Pancreas (tissue), 10 donors: ENCODE results near the gene EPHX1. TPM values are rescaled to one million over a fixed set of nuclear protein-coding genes. Genes with fewer than 3 reads are reported as not detected.
"Not testable (repeated sequence)": the region's sequence is repeated elsewhere in the genome, so short reads cannot be mapped to it uniquely, and the experiment has no call there.

Experiments used
- ATAC-seq, 4 donors: fragments of 200-7000 bp; cut with Tn5 transposase; one replicate each; pipeline versions ENCODE4 v1.8.0 to v1.9.1; 2020; ENCODE audit warnings: mild to moderate bottlenecking in 4 of 4, moderate library complexity in 4 of 4
- DNase-seq, 6 donors: peaks; one replicate each; pipeline ENCODE4 v3.0.0-alpha.2; 2020
- FAIRE-seq: peaks from 2 replicates; lab custom pipeline; 2012; peaks lifted over from hg19 to GRCh38; lab: Jason Lieb, UNC
- H3K27ac ChIP-seq, 4 donors: fragments of 200-600 bp; sonication (generic); 1 replicate in 3 of 4; 2 replicates in 1 of 4; pipeline versions ENCODE4 v1.5.0 to v1.8.0; 2020
- H3K27me3 ChIP-seq, 4 donors: fragments of 200-600 bp; one replicate each; pipeline ENCODE4 v1.8.0; 2021
- H3K36me3 ChIP-seq, 3 donors: fragments of 200-600 bp; sonication (generic) in 1 of 3; one replicate each; pipeline versions ENCODE4 v1.5.0 to v1.8.0; 2020 to 2021
- H3K4me1 ChIP-seq, 3 donors: fragments of 200-600 bp; one replicate each; pipeline ENCODE4 v1.8.0; 2021
- H3K4me3 ChIP-seq, 4 donors: fragments of 200-600 bp; sonication (generic) in 2 of 4; one replicate each; pipeline versions ENCODE4 v1.5.0 to v1.8.0; 2020 to 2021
- H3K9me3 ChIP-seq, 4 donors: fragments of 200-600 bp; one replicate each; pipeline ENCODE4 v1.8.0; 2021
- CTCF ChIP-seq, 4 donors: fragments of 200-600 bp; sonication (generic) in 3 of 4; IDR thresholded peaks; one replicate each; pipeline versions ENCODE4 v1.5.0 to v1.8.0; 2021; ENCODE audit warnings: antibody characterized with exemption in 4 of 4
- whole genome bisulfite sequencing, 2 donors: extraction: QIAGEN DNeasy Blood & Tissue Kit; methylation state at CpG; one replicate each; pipeline ENCODE4 v1.1.7; 2013; 5-methylcytosine and 5-hydroxymethylcytosine counted together
- intact Hi-C, 3 donors: fragments of 100-400 bp; cut with DNase I; formaldehyde crosslinking; loops; one replicate each; pipeline versions ENCODE4 v1.11.1 to v1.14.2; 2022
- polyA plus RNA-seq, 2 donors: library from polyadenylated mRNA; stranded (reverse); fragments of 200-250 nt; gene quantifications; one replicate each; pipeline ENCODE4 v1.2.3, GENCODE V29; 2013
- total RNA-seq, 6 donors: library from RNA; stranded (reverse); fragmentation: NEBNext Ultra II Directional in 4 of 6; extraction: Animal tissue kit (Norgen Biotek cat#: 25700) in 4 of 6; gene quantifications; one replicate each; pipeline versions ENCODE4 v1.2.1 to v1.2.4, GENCODE V29; 2021 to 2023
- donor health status: healthy with polysubstance abuse.
- donor health status: DM: no; HTN: no; CAD: no; lungs with moderate emphysema.
- donor health status: DM: no; HTN: no; CAD: no.
- donor health status: control.
- donor health status: control.
- donor health status: Bipolar disorder and iron deficiency.
- donor health status: DM: yes; HTN: yes; CAD: no.
- donor health status: DM: no; HTN: no; CAD: no.
- donor health status: DM: no; HTN: no; CAD: no.
- donor health status: DM: yes; HTN: yes; CAD: no.

EPHX1 gene
- total and polyA plus RNA-seq, 8 donors, result 26.1 to 168 (median 124) TPM

- no peak for FAIRE-seq
Measured at GRCh38 chr1:225834417-225835329, 24.7 kb downstream of the EPHX1 start.

DNA sequence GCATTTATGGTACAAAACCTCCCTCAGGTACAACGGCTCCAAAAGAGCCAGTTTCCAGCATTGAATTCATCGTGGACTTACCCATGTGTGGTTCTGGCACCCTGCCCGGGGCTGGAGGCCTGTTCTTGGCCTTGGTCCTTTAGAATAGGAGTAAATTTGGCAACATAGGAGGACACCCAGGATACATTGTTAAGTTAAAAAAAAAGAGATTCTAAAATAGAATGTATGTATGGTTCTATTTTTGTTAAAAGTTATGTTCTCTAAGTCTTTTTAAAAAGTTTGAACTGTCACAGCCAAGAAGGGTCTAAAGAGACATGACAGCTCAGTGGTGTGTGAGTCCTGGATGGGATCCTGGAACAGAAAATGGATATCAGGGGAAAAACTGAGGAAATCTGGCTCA lies 25.9 kb downstream of the EPHX1 start:
- Histone ChIP-seq H3K9me3 (no peaks in the 10 kb centered on the region), H3K4me1 (peaks cover 0 to 8% (median 3%) of the 10 kb centered on the region in 3 donors), H3K4me3 (no peak overlapping the region), H3K36me3 (peaks cover 0 to 52% (median 25%) of the 10 kb centered on the region in 3 donors), H3K27me3 (no peaks in the 10 kb centered on the region), H3K27ac (no peak overlapping the region)
- ATAC-seq, result peak; percentile 41 to 71 (median 58)
- WGBS, 2 donors, result 10 to 11% methylated on average over 3 of the region's 3 CpGs
- no peak for FAIRE-seq
- no peak for TF ChIP-seq CTCF (IDR thresholded peaks at IDR 0.05)
- peak; percentile 70 to 93 (median 81) for DNase-seq
- intact Hi-C loops, result no loop called here

More at GRCh38 chr1:225834417-225835329, 24.7 kb downstream of the EPHX1 start:
- Histone ChIP-seq H3K9me3 (no peaks in the 10 kb centered on the region), H3K4me1 (peaks cover 0 to 8% (median 3%) of the 10 kb centered on the region in 3 donors), H3K27me3 (no peaks in the 10 kb centered on the region), H3K36me3 (peaks cover 0 to 50% (median 21%) of the 10 kb centered on the region in 3 donors), H3K27ac (peak overlapping the region in 1 of 4 donors; percentile 31), H3K4me3 (no peak overlapping the region)
- peak; percentile 51 to 76 (median 70) for ATAC-seq
- peak in 3 of 6 donors; percentile 39 to 56 (median 49) for DNase-seq
- intact Hi-C loops, result no loop called here
- no peak for TF ChIP-seq CTCF (IDR thresholded peaks at IDR 0.05)
- 65% methylated on average over 7 of the region's 7 CpGs for WGBS, 2 donors

GRCh38 chr1:225836296-225836695 lies 26.4 kb downstream of the EPHX1 start:
- WGBS, 2 donors, result 76 to 81% methylated on average over 4 of the region's 4 CpGs
- ATAC-seq, H3K27me3 ChIP-seq, intact Hi-C loops, H3K27ac ChIP-seq, DNase-seq, FAIRE-seq, H3K4me1 ChIP-seq, H3K9me3 ChIP-seq, H3K4me3 ChIP-seq: not testable (repeated sequence)
- peaks cover 0 to 48% (median 25%) of the 10 kb centered on the region in 3 donors for H3K36me3 ChIP-seq

- Histone ChIP-seq H3K4me1 (peaks cover 0 to 8% (median 3%) of the 10 kb centered on the region in 3 donors), H3K9me3 (no peaks in the 10 kb centered on the region), H3K36me3 (peaks cover 0 to 46% (median 18%) of the 10 kb centered on the region in 3 donors), H3K27me3 (no peaks in the 10 kb centered on the region), H3K27ac (no peak overlapping the region), H3K4me3 (no peak overlapping the region)
- no peak for TF ChIP-seq CTCF (IDR thresholded peaks at IDR 0.05)
- intact Hi-C loops, result no loop called here
- WGBS, 2 donors, result 85 to 88% methylated on average over 14 of the region's 14 CpGs
- FAIRE-seq (no peak), DNase-seq (peak in 1 of 6 donors; percentile 48), ATAC-seq (no peak)
Measured at GRCh38 chr1:225838793-225839192, 28.9 kb downstream of the EPHX1 start.

- ATAC-seq (no peak), FAIRE-seq (no peak), DNase-seq (peak in 2 of 6 donors; percentile 19 to 27)
- Histone ChIP-seq H3K9me3 (no peaks in the 10 kb centered on the region), H3K27me3 (no peaks in the 10 kb centered on the region), H3K4me3 (no peak overlapping the region), H3K4me1 (peaks cover 0 to 8% (median 3%) of the 10 kb centered on the region in 3 donors), H3K27ac (no peak overlapping the region), H3K36me3 (peaks cover 0 to 57% (median 25%) of the 10 kb centered on the region in 3 donors)
- WGBS, 2 donors, result 84 to 94% methylated on average over 1 of the region's 1 CpG
- TF ChIP-seq CTCF (IDR thresholded peaks at IDR 0.05), result no peak
- intact Hi-C loops, result loop anchor here in 1 of 3 donors (5.0 kb wide), 1 partner anchor 58 kb away; no protein-coding TSS in a partner anchor
Measured at GRCh38 chr1:225840223-225840610, 30.3 kb downstream of the EPHX1 start.
